GM19240 (cell line): ENCODE results near the gene XYLB.
A peak's percentile ranks its signal among the peaks of the same experiment; 100 is the strongest.
"Not testable (repeated sequence)": the region's sequence is repeated elsewhere in the genome, so short reads cannot be mapped to it uniquely, and the experiment has no call there.

Source experiments
- DNase-seq: peaks from one replicate; pipeline ENCODE4 v3.0.0; 2011; ENCODE audit warnings: low spot score; ENCODE audit not compliant: insufficient read length

Gene XYLB

DNA sequence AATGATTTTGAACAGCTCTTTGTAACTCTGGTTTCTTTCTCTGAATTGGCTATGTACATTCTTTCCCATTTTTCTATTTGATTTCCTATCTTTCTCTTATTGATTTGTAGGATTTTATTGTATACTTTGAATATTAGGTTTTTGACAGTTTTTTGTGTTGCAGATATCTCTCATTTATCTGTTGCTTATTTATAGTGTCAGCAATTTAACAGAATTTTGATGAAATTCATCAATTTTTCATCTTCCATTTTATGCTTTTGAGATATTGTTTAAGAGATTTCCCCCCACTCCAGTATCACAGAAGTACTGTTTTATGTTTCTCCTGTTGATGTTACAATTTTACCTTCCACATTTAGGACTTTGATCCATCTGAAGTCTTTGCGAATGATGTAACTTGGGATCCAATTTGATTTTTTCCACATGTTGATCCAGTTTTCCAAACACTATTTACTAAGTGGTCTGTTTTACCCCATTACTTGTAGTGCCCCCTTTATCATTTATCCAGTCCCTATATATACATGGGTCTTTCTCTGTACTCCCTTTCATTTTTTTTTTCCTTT, 46.1 kb downstream of the XYLB start:
- no peak for DNase-seq

GRCh38 chr3:38396239-38396638, 49.7 kb downstream of the XYLB start:
- DNase-seq, result no peak

- DNase-seq, result no peak
Measured at GRCh38 chr3:38396861-38397260, 50.3 kb downstream of the XYLB start.

DNA sequence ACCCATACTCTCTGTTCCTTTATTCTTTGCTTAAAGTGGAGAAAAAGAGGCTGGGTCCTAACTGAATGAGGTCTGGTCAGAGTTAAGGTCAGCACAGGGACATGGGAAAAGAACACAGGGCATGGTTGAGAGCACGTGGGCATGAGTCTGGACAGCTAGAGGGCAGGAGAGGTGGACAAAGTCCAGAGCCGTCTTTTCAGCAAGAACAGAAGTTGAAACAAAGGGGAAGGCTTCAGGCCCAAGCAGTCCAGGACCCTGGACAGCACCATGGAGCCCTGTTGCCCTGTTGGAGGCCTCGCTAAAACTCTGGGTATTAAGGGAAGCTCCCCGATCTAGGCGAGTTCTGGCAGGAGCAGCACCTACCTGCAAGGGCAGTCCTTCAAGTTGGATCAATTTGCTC, 50.7 kb downstream of the XYLB start:
- DNase-seq, result no peak

DNA sequence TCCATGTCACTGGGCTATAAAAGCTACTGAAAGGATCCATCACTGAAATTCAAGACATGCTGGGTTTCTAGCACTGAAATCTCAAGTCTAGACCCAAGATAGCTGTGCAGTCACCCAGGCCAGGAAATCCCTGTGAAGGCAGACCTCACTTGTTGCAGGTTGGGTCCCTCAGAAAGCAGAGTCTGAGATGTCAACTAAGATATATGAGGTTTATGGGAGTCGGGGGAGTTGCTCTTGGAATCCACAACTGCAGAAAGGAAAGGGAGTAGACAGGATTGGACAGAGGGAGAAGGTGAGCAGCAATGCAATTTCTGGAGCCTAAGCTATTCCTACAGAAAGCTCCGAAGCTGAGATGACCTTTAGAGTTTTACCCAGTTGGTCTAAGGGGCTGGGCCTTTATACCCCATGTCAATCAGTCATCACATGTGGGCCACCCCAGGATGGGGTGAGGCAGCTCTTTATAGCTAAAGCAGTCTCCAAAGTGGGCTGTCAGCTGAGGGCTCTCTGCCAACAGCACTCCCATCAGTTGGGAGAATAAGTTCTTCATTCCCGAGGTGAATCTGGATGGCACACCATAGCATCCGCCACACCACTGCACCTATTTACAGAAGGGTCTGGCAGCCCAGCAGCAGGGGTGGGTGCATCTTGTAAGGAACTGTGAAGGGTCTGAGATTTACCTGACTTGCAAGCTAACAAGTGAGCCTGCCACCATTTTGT, 54.8 kb downstream of the XYLB start:
- no peak for DNase-seq

DNA sequence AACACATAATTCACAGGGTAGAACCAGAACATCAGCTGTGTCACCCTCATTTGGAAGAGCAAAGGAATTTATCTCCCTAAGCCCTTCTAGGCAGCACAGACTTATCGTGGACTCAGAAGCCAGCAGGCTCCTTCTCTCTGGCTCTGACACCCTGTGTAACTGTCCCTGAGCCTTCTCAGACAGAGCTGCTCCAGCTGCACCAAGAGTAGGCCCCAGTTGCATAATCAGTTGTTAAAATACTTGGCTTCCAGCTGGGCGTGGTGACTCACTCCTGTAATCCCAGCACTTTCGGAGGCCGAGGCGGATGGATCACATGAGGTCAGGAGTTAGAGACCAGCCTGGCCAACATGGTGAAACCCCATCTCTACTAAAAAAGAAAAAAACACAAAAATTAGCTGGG, 57.7 kb downstream of the XYLB start:
- DNase-seq, result no peak

DNA sequence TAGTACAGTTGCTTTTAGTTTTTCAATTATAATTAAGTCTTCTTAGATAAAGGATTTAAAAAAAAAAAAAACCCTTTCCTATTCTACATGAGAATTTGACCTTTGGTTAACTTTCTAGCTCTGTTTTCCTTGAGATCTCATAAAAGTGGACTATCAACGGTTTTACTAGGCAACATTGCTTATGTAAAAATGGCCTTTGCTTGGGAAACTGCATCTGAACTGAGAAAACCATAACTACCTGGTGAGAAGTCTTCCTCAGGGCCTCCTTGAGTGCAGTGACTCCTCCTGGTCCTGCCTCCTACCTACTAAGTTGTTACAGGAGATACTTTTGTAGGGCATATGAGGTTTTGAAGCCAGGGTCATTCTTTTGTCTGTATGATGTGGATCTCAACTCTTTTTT, 65.0 kb downstream of the XYLB start:
- no peak for DNase-seq

- not testable (repeated sequence) for DNase-seq
Measured at GRCh38 chr3:38420758-38421157, 74.2 kb downstream of the XYLB start.

DNA sequence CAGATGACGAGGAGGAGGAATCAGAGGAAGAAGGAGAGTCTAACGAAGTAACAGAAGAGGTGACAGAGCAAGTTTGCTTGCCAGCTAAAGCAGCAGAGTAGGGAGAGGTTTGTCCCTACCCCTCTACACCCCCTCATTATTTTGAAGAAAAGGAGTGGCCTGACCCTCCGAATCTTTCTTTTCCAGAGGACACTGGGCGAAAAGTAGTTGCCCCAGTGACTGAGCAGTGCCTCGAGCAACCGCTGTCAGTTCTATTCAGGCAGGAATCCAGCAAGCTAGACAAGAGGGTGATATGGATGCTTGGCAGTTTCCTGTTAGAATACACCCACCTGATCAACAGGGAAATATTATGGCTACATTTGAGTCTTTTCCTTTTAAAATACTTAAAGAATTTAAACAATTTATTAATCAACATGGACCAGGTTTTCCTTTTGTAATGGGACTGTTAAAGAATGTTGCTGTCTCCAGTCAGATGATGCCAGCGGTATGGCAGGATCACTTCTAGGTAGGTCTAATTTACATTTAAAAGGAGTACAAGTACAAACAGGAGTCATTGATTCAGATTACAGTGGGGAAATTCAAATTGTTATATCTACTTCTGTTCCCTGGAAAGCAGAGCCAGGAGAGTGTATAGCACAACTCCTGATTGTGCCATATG, 75.2 kb downstream of the XYLB start:
- no peak for DNase-seq

GRCh38 chr3:38426798-38427426, 80.3 kb downstream of the XYLB start:
- DNase-seq, result not testable (repeated sequence)

DNA sequence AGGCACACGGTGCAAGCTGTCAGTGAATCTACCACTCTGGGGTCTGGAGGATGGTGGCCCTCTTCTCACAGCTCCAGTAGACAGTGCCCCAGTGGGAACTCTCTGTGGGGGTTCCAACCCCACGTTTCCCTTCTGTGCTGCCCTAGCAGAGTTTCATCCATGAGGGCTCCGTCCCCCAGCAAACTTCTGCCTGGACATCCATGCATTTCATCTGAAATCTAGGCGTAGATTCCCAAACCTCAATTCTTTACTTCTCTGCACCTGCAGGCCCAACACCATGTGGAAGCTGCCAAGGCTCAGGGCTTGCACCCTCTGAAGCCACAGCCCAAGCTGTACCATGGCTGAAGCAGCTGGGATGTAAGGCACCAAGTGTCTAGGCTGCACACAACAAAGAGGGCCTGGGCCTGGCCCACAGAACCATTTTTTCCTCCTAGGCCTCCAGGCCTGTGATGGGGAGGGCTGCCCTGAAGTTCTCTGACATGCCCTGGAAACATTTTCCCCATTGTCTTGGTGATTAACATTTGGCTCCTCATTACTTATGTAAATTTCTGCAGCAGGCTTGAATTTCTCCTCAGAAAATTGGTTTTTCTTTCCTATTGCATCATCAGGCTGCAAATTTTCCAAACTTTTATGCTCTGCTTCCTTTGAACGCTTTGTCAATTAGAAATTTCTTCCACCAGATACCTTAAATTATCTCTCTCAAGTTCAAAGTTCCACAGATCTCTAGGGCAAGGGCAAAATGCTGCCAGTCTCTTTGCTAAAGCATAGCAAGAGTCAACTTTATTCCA, 86.5 kb downstream of the XYLB start:
- DNase-seq, result not testable (repeated sequence)

- not testable (repeated sequence) for DNase-seq
Measured at GRCh38 chr3:38433661-38434060, 87.1 kb downstream of the XYLB start.

DNA sequence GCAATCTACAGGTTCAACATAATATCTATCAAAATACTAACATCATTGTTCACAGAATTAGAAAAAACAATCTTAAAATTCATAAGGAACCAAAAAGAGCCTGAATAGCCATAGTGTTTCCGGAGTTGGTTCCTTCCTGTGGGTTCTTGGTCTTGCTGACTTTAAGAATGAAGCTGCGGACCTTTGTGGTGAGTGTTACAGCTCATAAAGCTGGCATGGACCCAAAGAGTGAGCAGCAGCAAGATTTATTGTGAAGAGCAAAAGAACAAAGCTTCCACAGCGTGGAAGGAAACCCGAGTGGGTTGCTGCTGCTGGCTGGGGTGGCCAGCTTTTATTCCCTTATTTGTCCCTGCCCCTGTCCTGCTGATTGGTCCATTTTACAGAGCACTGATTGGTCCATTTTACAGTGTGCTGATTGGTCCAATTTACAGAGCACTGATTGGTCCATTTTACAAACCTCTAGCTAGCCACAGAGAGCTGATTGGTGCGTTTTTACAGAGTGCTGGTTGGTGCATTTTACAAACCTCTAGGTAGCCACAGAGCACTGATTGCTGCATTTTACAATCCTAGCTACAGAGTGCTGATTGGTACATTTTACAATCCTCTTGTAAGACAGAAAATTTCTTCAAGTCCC, 92.0 kb downstream of the XYLB start:
- not testable (repeated sequence) for DNase-seq

GRCh38 chr3:38443205-38443604, 96.6 kb downstream of the XYLB start:
- DNase-seq, result not testable (repeated sequence)

DNA sequence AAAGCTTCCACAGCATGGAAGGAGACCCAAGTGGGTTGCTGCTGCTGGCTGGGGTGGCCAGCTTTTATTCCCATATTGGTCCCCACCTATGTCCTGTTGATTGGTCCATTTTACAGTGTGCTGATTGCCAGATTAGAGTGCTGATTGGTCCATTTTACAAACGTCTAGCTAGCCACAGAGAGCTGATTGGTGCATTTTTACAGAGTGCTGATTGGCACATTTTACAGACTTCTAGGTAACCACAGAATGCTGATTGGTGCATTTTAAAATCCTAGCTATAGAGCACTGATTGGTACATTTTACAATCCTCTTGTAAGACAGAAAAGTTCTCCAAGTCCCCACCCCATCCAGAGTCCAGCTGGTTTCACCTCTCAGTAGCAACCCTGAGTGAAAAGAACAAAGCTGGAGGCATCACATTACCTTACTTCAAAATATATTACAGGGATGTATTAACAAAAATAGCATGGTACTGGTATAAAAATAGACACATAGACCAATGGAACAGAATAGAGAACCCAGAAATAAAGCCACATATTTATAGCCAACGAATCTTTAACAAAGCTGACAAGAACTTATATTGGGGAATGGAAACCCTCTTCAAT, 99.6 kb downstream of the XYLB start:
- no peak for DNase-seq

GRCh38 chr3:38446812-38447211, 100.2 kb downstream of the XYLB start:
- no peak for DNase-seq

GRCh38 chr3:38450853-38451252, 104.3 kb downstream of the XYLB start:
- no peak for DNase-seq

GRCh38 chr3:38453075-38453912, 106.7 kb downstream of the XYLB start, which contains the start of gene ACVR2B:
ACVR2B (plus strand) TSS chr3:38453890; CDS start chr3:38454323, 433 bp downstream.
- peak; percentile 71 for DNase-seq

- DNase-seq, result no peak
Measured at GRCh38 chr3:38453913-38454177, 107.3 kb downstream of the XYLB start.
